HFF-Myc (cell line): Measurements from ENCODE around the gene BPIFB4.

Source experiments
- DNase-seq: peaks from one replicate; pipeline ENCODE4 v3.0.0-alpha.2; 2011; ENCODE audit warnings: low read depth; ENCODE audit errors: extremely low read depth
- H3K4me3 ChIP-seq: replicated peaks from 2 replicates; pipeline ENCODE4 v1.5.1; 2011; ENCODE audit warnings: low read depth, mild to moderate bottlenecking, control low read depth, low read length
- CTCF ChIP-seq: IDR thresholded peaks from 2 replicates; pipeline ENCODE4 v1.5.1; 2012; ENCODE audit warnings: mild to moderate bottlenecking, low read depth, low read length, control low read depth; ENCODE audit errors: missing control alignments

The BPIFB4 gene

GRCh38 chr20:33072362-33072761 lies 7.1 kb upstream of the BPIFB4 start:
- no peak for TF ChIP-seq CTCF
- no peak overlapping the region for H3K4me3 ChIP-seq
- no peak for DNase-seq

GRCh38 chr20:33072813-33073212 lies 6.6 kb upstream of the BPIFB4 start:
- no peak overlapping the region for H3K4me3 ChIP-seq
- DNase-seq, result no peak
- no peak for TF ChIP-seq CTCF

- H3K4me3 ChIP-seq, result no peak overlapping the region
- TF ChIP-seq CTCF, result no peak
- DNase-seq, result no peak
Observed at GRCh38 chr20:33074675-33075074, 4.8 kb upstream of the BPIFB4 start.

GRCh38 chr20:33075281-33075680 lies 4.2 kb upstream of the BPIFB4 start:
- DNase-seq, result no peak
- TF ChIP-seq CTCF, result no peak
- H3K4me3 ChIP-seq, result no peak overlapping the region

GRCh38 chr20:33076662-33077372 lies 2.6 kb upstream of the BPIFB4 start:
- DNase-seq, result no peak
- TF ChIP-seq CTCF, result peak; percentile 6
- H3K4me3 ChIP-seq, result no peak overlapping the region

- no peak for TF ChIP-seq CTCF
- DNase-seq, result no peak
- no peak overlapping the region for H3K4me3 ChIP-seq
Observed at GRCh38 chr20:33081411-33082154, 2.1 kb downstream of the BPIFB4 start.
